Measurements from ENCODE around the gene AKAP1. TPM values are rescaled to one million over a fixed set of nuclear protein-coding genes. Genes with fewer than 3 reads are reported as not detected.

Gene AKAP1
- total RNA-seq, 4 donors from 2014 or later: 82.7 to 110 (median 104) TPM

DNA sequence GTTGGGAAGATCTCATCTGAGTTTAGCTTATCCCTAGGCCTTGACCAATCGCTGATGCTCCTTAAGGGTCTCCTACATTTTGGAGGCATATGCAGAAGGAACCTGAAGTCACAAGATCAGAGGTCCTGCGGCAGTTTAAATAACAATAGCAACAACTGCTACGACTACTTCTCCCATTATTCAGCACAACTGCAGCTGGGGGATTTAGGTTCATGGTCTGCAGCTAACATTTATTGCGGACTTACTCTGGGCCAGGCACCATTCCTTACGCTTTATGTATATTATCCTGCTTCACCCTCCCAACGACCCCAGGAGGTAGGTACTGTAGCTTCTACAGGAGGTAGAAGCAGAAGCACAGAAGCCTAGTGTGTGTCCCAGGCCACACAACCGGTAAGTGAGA lies 59.5 kb downstream of the AKAP1 start:
- peaks cover 0 to 5% (median 0%) of the 10 kb centered on the region in 4 donors for H3K27me3 ChIP-seq
- H3K9me3 ChIP-seq: no peaks in the 10 kb centered on the region
- WGBS: 83% methylated on average over 7 of the region's 7 CpGs
- no peak overlapping the region for H3K27ac ChIP-seq (replicated peaks in 1 of 4)
- H3K36me3 ChIP-seq: no peaks in the 10 kb centered on the region
- TF ChIP-seq, protein P1, sequence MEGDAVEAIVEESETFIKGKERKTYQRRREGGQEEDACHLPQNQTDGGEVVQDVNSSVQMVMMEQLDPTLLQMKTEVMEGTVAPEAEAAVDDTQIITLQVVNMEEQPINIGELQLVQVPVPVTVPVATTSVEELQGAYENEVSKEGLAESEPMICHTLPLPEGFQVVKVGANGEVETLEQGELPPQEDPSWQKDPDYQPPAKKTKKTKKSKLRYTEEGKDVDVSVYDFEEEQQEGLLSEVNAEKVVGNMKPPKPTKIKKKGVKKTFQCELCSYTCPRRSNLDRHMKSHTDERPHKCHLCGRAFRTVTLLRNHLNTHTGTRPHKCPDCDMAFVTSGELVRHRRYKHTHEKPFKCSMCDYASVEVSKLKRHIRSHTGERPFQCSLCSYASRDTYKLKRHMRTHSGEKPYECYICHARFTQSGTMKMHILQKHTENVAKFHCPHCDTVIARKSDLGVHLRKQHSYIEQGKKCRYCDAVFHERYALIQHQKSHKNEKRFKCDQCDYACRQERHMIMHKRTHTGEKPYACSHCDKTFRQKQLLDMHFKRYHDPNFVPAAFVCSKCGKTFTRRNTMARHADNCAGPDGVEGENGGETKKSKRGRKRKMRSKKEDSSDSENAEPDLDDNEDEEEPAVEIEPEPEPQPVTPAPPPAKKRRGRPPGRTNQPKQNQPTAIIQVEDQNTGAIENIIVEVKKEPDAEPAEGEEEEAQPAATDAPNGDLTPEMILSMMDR (IDR thresholded peaks at IDR 0.05): no peak
- no peak for TF ChIP-seq POLR2AphosphoS5 (IDR thresholded peaks at IDR 0.05)
- no peak for TF ChIP-seq POLR2A (IDR thresholded peaks at IDR 0.05; ENCODE audit: low read depth)
- no peak for TF ChIP-seq EP300 (IDR thresholded peaks at IDR 0.05)
- no peaks in the 10 kb centered on the region for H3K4me1 ChIP-seq
- intact Hi-C loops (cut with DNase I): no loop called here
- H3K4me3 ChIP-seq: no peak overlapping the region
- DNase-seq (ENCODE audit: extremely low spot score): no peak

DNA sequence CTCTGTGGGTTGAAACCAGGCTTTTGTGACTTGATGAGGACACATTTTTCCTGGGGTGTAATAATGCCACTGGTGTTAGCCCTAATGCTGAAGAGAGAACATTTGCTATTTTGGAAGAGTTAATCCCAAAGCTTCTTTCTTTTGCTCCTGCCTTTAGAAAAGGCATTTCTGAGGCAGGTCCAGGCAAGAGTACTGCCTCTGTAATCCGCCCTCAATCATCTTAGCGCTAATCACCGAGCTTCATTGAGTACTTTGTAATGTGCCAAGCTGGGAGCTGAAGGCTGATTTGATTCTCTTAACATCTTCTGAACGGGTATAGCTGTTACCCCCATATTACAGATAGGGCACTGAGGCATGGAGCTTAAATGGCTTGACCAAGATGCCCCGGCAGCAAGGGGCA lies 60.3 kb downstream of the AKAP1 start:
- TF ChIP-seq, protein P1 (IDR thresholded peaks at IDR 0.05): no peak
- no peak for TF ChIP-seq POLR2A (IDR thresholded peaks at IDR 0.05; ENCODE audit: low read depth)
- no peak for TF ChIP-seq POLR2AphosphoS5 (IDR thresholded peaks at IDR 0.05)
- no peak for TF ChIP-seq EP300 (IDR thresholded peaks at IDR 0.05)
- intact Hi-C loops (cut with DNase I): no loop called here
- H3K9me3 ChIP-seq: no peaks in the 10 kb centered on the region
- no peak overlapping the region for H3K27ac ChIP-seq (replicated peaks in 1 of 4)
- H3K36me3 ChIP-seq: no peaks in the 10 kb centered on the region
- H3K4me1 ChIP-seq: no peaks in the 10 kb centered on the region
- WGBS: 92% methylated on average over 5 of the region's 5 CpGs
- H3K4me3 ChIP-seq: no peak overlapping the region
- peaks cover 0 to 13% (median 0%) of the 10 kb centered on the region in 4 donors for H3K27me3 ChIP-seq
- no peak for DNase-seq (ENCODE audit: extremely low spot score)

DNA sequence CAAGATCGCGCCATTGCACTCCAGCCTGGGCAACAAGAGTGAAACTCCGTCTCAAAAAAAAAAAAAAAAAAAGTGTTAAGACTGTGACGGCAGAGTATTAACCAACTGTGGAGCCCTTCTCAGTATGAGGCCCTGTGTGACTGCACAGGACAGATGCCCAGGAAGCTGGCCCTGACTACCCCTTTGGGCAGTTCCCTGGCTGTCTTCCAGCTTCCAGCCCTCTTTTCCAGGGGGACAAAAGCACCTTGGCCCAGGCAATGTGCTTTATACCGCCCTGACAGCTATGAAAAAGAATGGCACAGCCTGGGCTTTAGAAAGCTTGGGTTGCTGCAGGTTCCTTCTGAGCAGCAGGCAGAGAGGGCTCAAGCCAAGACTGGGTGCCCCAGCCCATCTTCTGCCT lies 61.2 kb downstream of the AKAP1 start:
- 87% methylated on average over 5 of the region's 5 CpGs for WGBS
- Histone ChIP-seq H3K36me3 (no peaks in the 10 kb centered on the region), H3K4me1 (no peaks in the 10 kb centered on the region), H3K27me3 (peaks cover 0 to 16% (median 0%) of the 10 kb centered on the region in 4 donors), H3K9me3 (no peaks in the 10 kb centered on the region), H3K4me3 (no peak overlapping the region), H3K27ac (replicated peaks in 1 of 4) (no peak overlapping the region)
- no peak for DNase-seq (ENCODE audit: extremely low spot score)
- intact Hi-C loops (cut with DNase I): no loop called here
- no peak for TF ChIP-seq POLR2A (IDR thresholded peaks at IDR 0.05; ENCODE audit: low read depth)
- no peak for TF ChIP-seq EP300 (IDR thresholded peaks at IDR 0.05)
- TF ChIP-seq, protein P1 (IDR thresholded peaks at IDR 0.05): no peak
- no peak for TF ChIP-seq POLR2AphosphoS5 (IDR thresholded peaks at IDR 0.05)

DNA sequence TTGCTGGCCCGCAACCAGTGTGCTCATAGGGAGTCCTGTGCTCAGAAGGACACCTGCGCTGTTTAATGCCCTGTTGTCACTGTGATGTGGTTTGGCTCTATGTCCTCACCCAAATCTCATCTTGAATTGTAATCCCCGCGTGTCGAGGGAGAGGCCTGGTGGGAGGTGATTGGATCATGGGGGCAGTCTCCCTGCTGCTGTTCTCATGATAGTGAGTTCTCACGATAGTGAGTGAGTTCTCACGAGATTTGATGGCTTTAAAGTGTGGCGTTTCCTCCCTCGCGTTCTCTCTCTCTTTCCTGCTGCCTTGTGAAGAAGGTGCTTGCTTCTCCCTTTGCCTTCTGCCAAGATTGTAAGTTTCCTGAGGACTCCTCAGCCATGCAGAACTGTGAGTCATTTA lies 66.8 kb downstream of the AKAP1 start:
- no peak overlapping the region for H3K27ac ChIP-seq (replicated peaks in 1 of 4)
- TF ChIP-seq, protein P1 (IDR thresholded peaks at IDR 0.05): no peak
- TF ChIP-seq POLR2A (IDR thresholded peaks at IDR 0.05; ENCODE audit: low read depth) (no peak), POLR2AphosphoS5 (IDR thresholded peaks at IDR 0.05) (no peak), EP300 (IDR thresholded peaks at IDR 0.05) (no peak)
- WGBS: 85% methylated on average over 10 of the region's 10 CpGs

DNA sequence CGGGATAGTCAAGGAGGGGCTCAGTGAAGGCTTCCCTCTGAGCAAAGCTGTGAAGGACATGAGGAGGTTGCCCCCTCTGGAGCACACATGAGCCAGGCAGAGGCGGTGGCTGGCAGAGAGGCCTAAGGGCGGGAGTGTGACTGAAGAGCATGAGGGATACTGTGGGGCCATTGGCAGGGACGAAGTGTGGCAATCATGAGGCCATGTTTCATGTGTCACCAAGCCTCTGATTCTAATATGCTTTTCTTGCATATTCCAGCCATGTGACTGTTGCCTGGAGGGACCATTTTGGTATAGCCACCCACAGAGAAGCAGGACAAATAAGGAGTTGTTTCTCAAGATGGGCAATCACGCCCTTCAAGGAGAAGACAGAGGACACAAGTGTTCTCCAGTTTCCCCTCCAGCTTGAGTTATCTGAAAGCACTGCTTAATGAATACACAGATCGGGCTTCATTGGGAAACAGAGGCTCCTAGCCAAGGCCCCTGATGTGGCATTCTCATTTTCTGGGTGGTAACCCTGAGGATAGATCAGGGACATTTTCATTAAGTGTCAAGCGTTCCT lies 68.0 kb downstream of the AKAP1 start:
- no peak for DNase-seq (ENCODE audit: extremely low spot score)
- Histone ChIP-seq H3K27me3 (peaks cover 0 to 16% (median 0%) of the 10 kb centered on the region in 4 donors), H3K4me1 (no peaks in the 10 kb centered on the region), H3K27ac (replicated peaks in 1 of 4) (no peak overlapping the region), H3K36me3 (no peaks in the 10 kb centered on the region), H3K9me3 (no peaks in the 10 kb centered on the region), H3K4me3 (no peak overlapping the region)
- 91% methylated on average over 6 of the region's 7 CpGs for WGBS
- intact Hi-C loops (cut with DNase I): no loop called here
- TF ChIP-seq, protein P1 (IDR thresholded peaks at IDR 0.05): no peak
- no peak for TF ChIP-seq POLR2A (IDR thresholded peaks at IDR 0.05; ENCODE audit: low read depth)
- no peak for TF ChIP-seq POLR2AphosphoS5 (IDR thresholded peaks at IDR 0.05)
- no peak for TF ChIP-seq EP300 (IDR thresholded peaks at IDR 0.05)

More for the DNA sequence above, 66.8 kb downstream of the AKAP1 start:
- H3K27me3 ChIP-seq: peaks cover 0 to 16% (median 0%) of the 10 kb centered on the region in 4 donors
- no peak for DNase-seq (ENCODE audit: extremely low spot score)
- no peak overlapping the region for H3K4me3 ChIP-seq
- H3K9me3 ChIP-seq: no peaks in the 10 kb centered on the region
- no peaks in the 10 kb centered on the region for H3K4me1 ChIP-seq
- intact Hi-C loops (cut with DNase I): no loop called here
- H3K36me3 ChIP-seq: no peaks in the 10 kb centered on the region

Measured in esophagus muscularis mucosa (tissue), 4 donors.